HepG2 (cell line): ENCODE results near the gene IRS1. TPM values are rescaled to one million over a fixed set of nuclear protein-coding genes. Genes with fewer than 3 reads are reported as not detected.

Source experiments
- ATAC-seq: fragments of 200-7000 bp; cut with Tn5 transposase; 3 replicates; pipeline ENCODE4 v1.9.1; 2020; ENCODE audit warnings: mild to moderate bottlenecking, moderate library complexity
- BruUV-seq: library from RNA; stranded (reverse); fragments of 400-500 nt; replicated peaks from 2 replicates; lab custom pipeline; 2021; lab: Mats Ljungman, UMichigan
- CTCF ChIA-PET: fragments of 300-600 bp; formaldehyde crosslinking; extraction: SDS; loops from one replicate; lab custom pipeline; 2021; ENCODE audit warnings: low total read pairs, inconsistent platforms, low intra/inter-chr PET ratio; lab: Yijun Ruan, JAX
- POLR2A ChIA-PET: fragments of 350-600 bp; sonication (Branson Sonifier 250); formaldehyde crosslinking; loops from one replicate; lab custom pipeline; 2020; ENCODE audit warnings: antibody characterized with exemption, inconsistent platforms; lab: Yijun Ruan, JAX
- DNase-seq: peaks from one replicate; pipeline ENCODE4 v3.0.0-alpha.2; 2015; ENCODE audit warnings: low spot score
- FAIRE-seq: peaks from 3 replicates; lab custom pipeline; 2011; peaks lifted over from hg19 to GRCh38; lab: Jason Lieb, UNC
- H2AFZ ChIP-seq: one replicate; pipeline ENCODE4 v1.6.1; 2011; ENCODE audit warnings: low read length, inconsistent platforms
- H3K27ac ChIP-seq: fragments of 300-600 bp; 3 replicates; pipeline ENCODE4 v1.8.0; 2011; ENCODE audit warnings: mixed run types, mild to moderate bottlenecking, mixed read lengths, low read length, inconsistent platforms; ENCODE audit not compliant: insufficient read depth; ENCODE audit errors: extremely low read length
- H3K27me3 ChIP-seq, 2 experiments: fragments of 200-600 bp in 1 of 2; 2 replicates in 1 of 2; 3 replicates in 1 of 2; pipeline versions ENCODE4 v1.6.0 to v1.8.0; 2011; ENCODE audit warnings: low read length in 2 of 2, mild to moderate bottlenecking in 2 of 2, moderate library complexity in 2 of 2, inconsistent platforms in 1 of 2; ENCODE audit not compliant: insufficient read depth in 2 of 2, control insufficient read depth in 1 of 2
- H3K36me3 ChIP-seq, 2 experiments: fragments of 200-600 bp in 1 of 2; replicated peaks in 1 of 2; 2 replicates in 1 of 2; 3 replicates in 1 of 2; pipeline versions ENCODE4 v1.5.1 to v1.8.0; 2011; ENCODE audit warnings: low read length in 2 of 2, inconsistent platforms in 1 of 2; ENCODE audit not compliant: insufficient read depth in 2 of 2, control insufficient read depth in 1 of 2
- H3K4me1 ChIP-seq: 2 replicates; pipeline ENCODE4 v1.5.1; 2012; ENCODE audit warnings: low read length, inconsistent platforms; ENCODE audit not compliant: insufficient read depth
- H3K4me2 ChIP-seq: 2 replicates; pipeline ENCODE4 v1.6.0; 2011; ENCODE audit warnings: low read depth, low read length, inconsistent platforms
- H3K4me3 ChIP-seq, 3 experiments: fragments of 200-600 bp in 1 of 3; sonication (generic), shearing (Covaris generic) in 1 of 3; replicated peaks in 1 of 3; 2 replicates each; pipeline ENCODE4 v1.5.1; 2011 to 2016; ENCODE audit warnings: low read length in 3 of 3, inconsistent platforms in 2 of 3, low read depth in 2 of 3, mild to moderate bottlenecking in 2 of 3, control low read depth in 1 of 3, mixed read lengths in 1 of 3; ENCODE audit not compliant: insufficient read depth in 1 of 3
- H3K79me2 ChIP-seq: one replicate; pipeline ENCODE4 v1.6.1; 2011; ENCODE audit warnings: low read length, inconsistent platforms; ENCODE audit not compliant: insufficient read depth
- H3K9ac ChIP-seq: 2 replicates; pipeline ENCODE4 v1.6.0; 2011; ENCODE audit warnings: mild to moderate bottlenecking, low read depth, low read length, inconsistent platforms; ENCODE audit not compliant: insufficient read depth
- H3K9me3 ChIP-seq: 2 replicates; pipeline ENCODE4 v1.5.1; 2012; ENCODE audit warnings: mild to moderate bottlenecking, low read length
- H4K20me1 ChIP-seq: 2 replicates; pipeline ENCODE4 v1.6.0; 2011; ENCODE audit warnings: inconsistent platforms, mild to moderate bottlenecking, low read length, moderate library complexity; ENCODE audit not compliant: insufficient read depth
- CBX5 ChIP-seq: sonication (generic); formaldehyde crosslinking; IDR thresholded peaks from 2 replicates; pipeline ENCODE4 v1.4.0; 2020; ENCODE audit warnings: missing genetic modification reagents, borderline replicate concordance
- KLF11 ChIP-seq: IDR thresholded peaks from 2 replicates; pipeline ENCODE4 v1.6.1; 2016; ENCODE audit warnings: missing compliant biosample characterization
- NR1H2 ChIP-seq: sonication (generic); formaldehyde crosslinking; IDR thresholded peaks from 2 replicates; pipeline ENCODE4 v1.8.1; 2022; ENCODE audit warnings: low read depth, missing genetic modification reagents, borderline replicate concordance
- SCMH1 ChIP-seq: sonication (generic); formaldehyde crosslinking; IDR thresholded peaks from 2 replicates; pipeline ENCODE4 v1.9.0; 2021; ENCODE audit warnings: missing genetic modification reagents, mild to moderate bottlenecking, borderline replicate concordance
- USF2 ChIP-seq, 2 experiments: sonication (generic) in 1 of 2; formaldehyde crosslinking in 1 of 2; IDR thresholded peaks; 2 replicates each; pipeline versions ENCODE4 v1.5.1 to v1.6.1; 2011 to 2020; ENCODE audit warnings: borderline replicate concordance in 1 of 2, low read depth in 1 of 2, low read length in 1 of 2, mild to moderate bottlenecking in 1 of 2, missing genetic modification reagents in 1 of 2, moderate library complexity in 1 of 2
- ZBTB21 ChIP-seq: sonication (generic); formaldehyde crosslinking; IDR thresholded peaks from 2 replicates; pipeline ENCODE4 v1.4.0; 2020; ENCODE audit warnings: missing genetic modification reagents
- ZBTB7B ChIP-seq: sonication (generic); formaldehyde crosslinking; IDR thresholded peaks from 2 replicates; pipeline ENCODE4 v1.4.0; 2020; ENCODE audit warnings: missing genetic modification reagents
- ZNF124 ChIP-seq: sonication (generic); formaldehyde crosslinking; IDR thresholded peaks from 2 replicates; pipeline ENCODE4 v1.4.0; 2020; ENCODE audit warnings: missing genetic modification reagents
- ZNF18 ChIP-seq: sonication (generic); formaldehyde crosslinking; IDR thresholded peaks from 2 replicates; pipeline ENCODE4 v1.8.0; 2022; ENCODE audit warnings: mild to moderate bottlenecking, missing genetic modification reagents; ENCODE audit not compliant: insufficient replicate concordance
- ZNF646 ChIP-seq: sonication (generic); formaldehyde crosslinking; IDR thresholded peaks from 2 replicates; pipeline ENCODE4 v1.9.0; 2021; ENCODE audit warnings: mild to moderate bottlenecking, missing genetic modification reagents
- ZNF780A ChIP-seq: sonication (generic); formaldehyde crosslinking; IDR thresholded peaks from 2 replicates; pipeline ENCODE4 v1.8.0; 2022; ENCODE audit warnings: mild to moderate bottlenecking, missing genetic modification reagents, moderate library complexity
- ZSCAN25 ChIP-seq: sonication (generic); formaldehyde crosslinking; IDR thresholded peaks from 2 replicates; pipeline ENCODE4 v1.8.0; 2022; ENCODE audit warnings: mild to moderate bottlenecking, missing genetic modification reagents
- in situ Hi-C: cut with HindIII; loops from 2 replicates; pipeline ENCODE4 v1.10.0; 2017; ENCODE audit warnings: low pct_unique_long_range_greater_than_20kb; ENCODE audit not compliant: extremely low pct_ligation_motif_present
- intact Hi-C: fragments of 100-400 bp; cut with micrococcal nuclease; formaldehyde crosslinking; loops from one replicate; pipeline ENCODE4 v1.10.0; 2022; ENCODE audit not compliant: unreplicated experiment
- polyA plus RNA-seq, 8 experiments: library from polyadenylated mRNA; depleted of rRNA in 3 of 8; stranded (reverse) in 7 of 8; unstranded in 1 of 8; fragments of >200 nt; fragmentation: Illumina TruSeq in 4 of 8; extraction: Trizol in 4 of 8; gene quantifications; 2 replicates each; pipeline versions ENCODE4 v1.2.1 to v1.2.3, GENCODE V29; 2011 to 2016; ENCODE audit warnings: low read depth in 4 of 8, missing spikeins in 1 of 8, mixed read lengths in 1 of 8; ENCODE audit not compliant: insufficient read depth in 1 of 8
- total RNA-seq, 5 experiments: library from RNA; depleted of rRNA; stranded (reverse); fragments of >200 nt; fragmentation: Illumina TruSeq; extraction: Trizol; gene quantifications; 2 replicates each; pipeline ENCODE4 v1.2.3, GENCODE V29; 2016; ENCODE audit warnings: low read depth in 1 of 5

Gene IRS1
- total and polyA plus RNA-seq, 2 of the 13 experiments (the other 11 are each of a cell fraction or from before 2014, with no cell fraction given): 8.7 to 9.0 TPM

- H3K27ac ChIP-seq: no peak overlapping the region
- FAIRE-seq (no peak), DNase-seq (no peak), ATAC-seq (no peak)
- no peaks in the 10 kb centered on the region for H4K20me1 ChIP-seq
- H3K4me1 ChIP-seq: peaks cover 38% of the 10 kb centered on the region
- no peak overlapping the region for H3K4me2 ChIP-seq
- intact Hi-C loops: no loop called here
- peaks cover 29% of the 10 kb centered on the region for H3K79me2 ChIP-seq
- in situ Hi-C loops: no loop called here
- POLR2A ChIA-PET: interaction anchor here (0.7 to 3.0 kb wide), 4 partner anchors 12 to 50 kb away, joined by 3 to 17 read pairs (median 4); partner anchors contain the start of gene IRS1
- no peak overlapping the region for H2AFZ ChIP-seq
- no TSS peak for BruUV-seq
- no peak overlapping the region for H3K4me3 ChIP-seq
- no peaks in the 10 kb centered on the region for H3K27me3 ChIP-seq
- peaks cover 6% of the 10 kb centered on the region for H3K9me3 ChIP-seq
- H3K9ac ChIP-seq: no peak overlapping the region
- peaks cover 3 to 10% of the 10 kb centered on the region in 2 experiments for H3K36me3 ChIP-seq
- CTCF ChIA-PET: no interaction called here
- no peak for TF ChIP-seq ZBTB21
- TF ChIP-seq SCMH1 (CRISPR knock-in tag): no peak
- TF ChIP-seq ZNF18 (CRISPR knock-in tag): no peak
- no peak for TF ChIP-seq ZNF646
- no peak for TF ChIP-seq KLF11 (CRISPR knock-in tag)
- TF ChIP-seq NR1H2 (CRISPR knock-in tag): no peak
- TF ChIP-seq ZBTB7B (CRISPR knock-in tag): no peak
- no peak for TF ChIP-seq ZNF780A (CRISPR knock-in tag)
- TF ChIP-seq ZNF124: no peak
- no peak for TF ChIP-seq USF2 (IDR thresholded peaks at IDR 0.05; ENCODE audit: low read depth, low read length)
- TF ChIP-seq USF2 (CRISPR knock-in tag; IDR thresholded peaks at IDR 0.05; ENCODE audit: borderline replicate concordance): no peak
- TF ChIP-seq CBX5 (CRISPR knock-in tag): no peak
- TF ChIP-seq ZSCAN25 (CRISPR knock-in tag): no peak
These were observed 11.6 kb downstream of the IRS1 start for GRCh38 chr2:226788064-226788463.
